Kidney (tissue), 14 donors: ENCODE results near the gene GARIN5B. TPM values are rescaled to one million over a fixed set of nuclear protein-coding genes. Genes with fewer than 3 reads are reported as not detected.

Experiments used
- DNase-seq, 5 donors: peaks; one replicate each; pipeline ENCODE4 v3.0.0-alpha.2; 2013 to 2020
- FAIRE-seq: peaks from 2 replicates; lab custom pipeline; 2012; peaks lifted over from hg19 to GRCh38; lab: Jason Lieb, UNC
- H3K27ac ChIP-seq, 2 donors: one replicate each; pipeline ENCODE4 v1.7.0; 2013; ENCODE audit warnings: low read depth in 2 of 2, low read length in 2 of 2, inconsistent platforms in 1 of 2
- H3K27me3 ChIP-seq: one replicate; pipeline ENCODE4 v1.7.1; 2013; ENCODE audit warnings: low read length, inconsistent platforms; ENCODE audit not compliant: control insufficient read depth, insufficient read depth
- H3K36me3 ChIP-seq, 3 donors: one replicate each; pipeline versions ENCODE4 v1.7.0 to v1.7.1; 2013; ENCODE audit warnings: low read length in 3 of 3, control low read depth in 1 of 3, inconsistent platforms in 1 of 3; ENCODE audit not compliant: insufficient read depth in 3 of 3, control insufficient read depth in 2 of 3
- H3K4me1 ChIP-seq, 3 donors: one replicate each; pipeline versions ENCODE4 v1.7.0 to v1.7.1; 2013; ENCODE audit warnings: low read length in 3 of 3, inconsistent platforms in 1 of 3, low read depth in 1 of 3; ENCODE audit not compliant: control insufficient read depth in 2 of 3, insufficient read depth in 2 of 3
- H3K4me3 ChIP-seq, 3 donors: one replicate each; pipeline versions ENCODE4 v1.7.0 to v1.8.1; 2013; ENCODE audit warnings: low read length in 3 of 3, control low read depth in 1 of 3, inconsistent platforms in 1 of 3
- H3K9ac ChIP-seq, 3 donors: one replicate each; pipeline versions ENCODE4 v1.7.0 to v1.7.1; 2013; ENCODE audit warnings: low read length in 3 of 3, control low read depth in 1 of 3, inconsistent platforms in 1 of 3
- H3K9me3 ChIP-seq, 3 donors: one replicate each; pipeline versions ENCODE4 v1.7.0 to v1.7.1; 2013; ENCODE audit warnings: low read length in 3 of 3, control low read depth in 1 of 3, inconsistent platforms in 1 of 3; ENCODE audit not compliant: control insufficient read depth in 2 of 3, insufficient read depth in 1 of 3
- CTCF ChIP-seq: IDR thresholded peaks from 3 replicates; pipeline ENCODE4 v1.5.1; 2012; ENCODE audit warnings: mild to moderate bottlenecking, moderate library complexity, borderline replicate concordance; ENCODE audit not compliant: insufficient read depth; ENCODE audit errors: extremely low read depth
- intact Hi-C: fragments of 100-400 bp; cut with DNase I; formaldehyde crosslinking; loops from one replicate; pipeline ENCODE4 v1.11.1; 2022
- polyA plus RNA-seq: library from polyadenylated mRNA; stranded (reverse); fragments of 350-450 nt; fragmentation: Illumina TruSeq; extraction: RNeasy Lipid Tissue Mini Kit (QIAGEN cat#74804); gene quantifications from one replicate; pipeline ENCODE4 v1.2.3, GENCODE V29; 2014; ENCODE audit warnings: low read depth, low replicate concordance; ENCODE audit not compliant: insufficient read depth
- total RNA-seq: library from RNA; stranded (reverse); fragmentation: NEBNext Ultra II Directional; extraction: Animal tissue kit (Norgen Biotek cat#: 25700); gene quantifications from one replicate; pipeline ENCODE4 v1.2.1, GENCODE V29; 2021
- donor health status: control.
- donor health status: control.
- donor health status: control.
- donor health status: control.
- donor health status: control.
- donor health status: DM: yes; HTN: yes; CAD: no.
- donor health status: Normal renal cell carcinoma (clear cell type).

The GARIN5B gene
- total and polyA plus RNA-seq, 2 donors from 2014 or later = not detected

GRCh38 chr19:55310498-55310897 lies 52.6 kb downstream of the GARIN5B start:
- Histone ChIP-seq H3K36me3 (peaks cover 0 to 2% (median 0%) of the 10 kb centered on the region in 3 donors), H3K27me3 (no peaks in the 10 kb centered on the region), H3K27ac (no peak overlapping the region), H3K9ac (no peak overlapping the region), H3K4me1 (no peaks in the 10 kb centered on the region), H3K4me3 (no peak overlapping the region), H3K9me3 (no peaks in the 10 kb centered on the region)
- no peak for TF ChIP-seq CTCF
- FAIRE-seq = no peak
- intact Hi-C loops = no loop called here
- DNase-seq = no peak

GRCh38 chr19:55309448-55309847 lies 53.6 kb downstream of the GARIN5B start:
- intact Hi-C loops = no loop called here

GRCh38 chr19:55308281-55308680 lies 54.8 kb downstream of the GARIN5B start:
- Histone ChIP-seq H3K27me3 (no peaks in the 10 kb centered on the region), H3K27ac (no peak overlapping the region), H3K4me3 (no peak overlapping the region), H3K9me3 (no peaks in the 10 kb centered on the region), H3K9ac (no peak overlapping the region), H3K4me1 (no peaks in the 10 kb centered on the region), H3K36me3 (peaks cover 0 to 2% (median 0%) of the 10 kb centered on the region in 3 donors)
- intact Hi-C loops = no loop called here
- DNase-seq (no peak), FAIRE-seq (no peak)
- TF ChIP-seq CTCF = no peak

More at GRCh38 chr19:55309448-55309847, 53.6 kb downstream of the GARIN5B start:
- H3K36me3 ChIP-seq = peaks cover 0 to 2% (median 0%) of the 10 kb centered on the region in 3 donors
- no peaks in the 10 kb centered on the region for H3K4me1 ChIP-seq
- TF ChIP-seq CTCF = no peak
- no peak overlapping the region for H3K4me3 ChIP-seq
- FAIRE-seq (no peak), DNase-seq (no peak)
- no peaks in the 10 kb centered on the region for H3K27me3 ChIP-seq
- no peak overlapping the region for H3K9ac ChIP-seq
- no peaks in the 10 kb centered on the region for H3K9me3 ChIP-seq
- no peak overlapping the region for H3K27ac ChIP-seq

- intact Hi-C loops = no loop called here
- H3K36me3 ChIP-seq = peaks cover 0 to 2% (median 0%) of the 10 kb centered on the region in 3 donors
Observed at GRCh38 chr19:55306712-55307111, 56.3 kb downstream of the GARIN5B start.

More at GRCh38 chr19:55306712-55307111, 56.3 kb downstream of the GARIN5B start:
- no peak overlapping the region for H3K4me3 ChIP-seq
- H3K4me1 ChIP-seq = no peaks in the 10 kb centered on the region
- DNase-seq (no peak), FAIRE-seq (no peak)
- no peaks in the 10 kb centered on the region for H3K27me3 ChIP-seq
- H3K27ac ChIP-seq = no peak overlapping the region
- no peaks in the 10 kb centered on the region for H3K9me3 ChIP-seq
- no peak overlapping the region for H3K9ac ChIP-seq
- TF ChIP-seq CTCF = no peak
